Thoracic aorta (tissue), 2 donors: Measurements from ENCODE around the gene MCCD1. TPM values are rescaled to one million over a fixed set of nuclear protein-coding genes. Genes with fewer than 3 reads are reported as not detected.
A peak's percentile ranks its signal among the peaks of the same experiment; 100 is the strongest.
"Not testable (repeated sequence)": the region's sequence is repeated elsewhere in the genome, so short reads cannot be mapped to it uniquely, and the experiment has no call there.

Experiments used
- ATAC-seq: fragments of 150-250 bp; one replicate; pipeline ENCODE4 v1.8.0; 2017; ENCODE audit warnings: low read depth; ENCODE audit not compliant: insufficient number of reproducible peaks, low FRiP score
- DNase-seq: peaks from one replicate; pipeline ENCODE4 v3.0.0-alpha.2; 2020; ENCODE audit warnings: low spot score
- H3K27ac ChIP-seq, 2 donors: fragments of 200-600 bp; sonication (generic); 1 replicate in 1 of 2; 2 replicates in 1 of 2; pipeline ENCODE4 v1.5.1; 2016; ENCODE audit warnings: mild to moderate bottlenecking in 2 of 2, moderate library complexity in 2 of 2
- H3K27me3 ChIP-seq: fragments of 200-600 bp; sonication (generic); replicated peaks from 2 replicates; pipeline ENCODE4 v1.6.0; 2016; ENCODE audit warnings: mild to moderate bottlenecking; ENCODE audit not compliant: insufficient read depth
- H3K36me3 ChIP-seq: fragments of 200-600 bp; sonication (generic); one replicate; pipeline ENCODE4 v1.5.1; 2016
- H3K4me1 ChIP-seq, 2 donors: fragments of 200-600 bp; sonication (generic); 1 replicate in 1 of 2; 2 replicates in 1 of 2; pipeline versions ENCODE4 v1.5.1 to v1.6.0; 2016; ENCODE audit warnings: low read depth in 2 of 2, mild to moderate bottlenecking in 1 of 2; ENCODE audit not compliant: control insufficient read depth in 1 of 2
- H3K4me3 ChIP-seq: fragments of 200-600 bp; sonication (generic); 2 replicates; pipeline ENCODE4 v1.5.1; 2016; ENCODE audit warnings: mild to moderate bottlenecking
- H3K9me3 ChIP-seq: fragments of 200-600 bp; sonication (generic); 2 replicates; pipeline ENCODE4 v1.5.1; 2016
- CTCF ChIP-seq: fragments of 200-600 bp; sonication (generic); IDR thresholded peaks from one replicate; pipeline ENCODE4 v1.5.1; 2019; ENCODE audit warnings: antibody characterized with exemption
- total RNA-seq, 2 donors: library from RNA; depleted of rRNA; stranded (reverse); fragments of >200 nt; gene quantifications; one replicate each; pipeline versions ENCODE4 v1.1.0 to v1.2.3, GENCODE V29; 2016

MCCD1 gene
- total RNA-seq, 2 donors from 2014 or later: not detected

- no peak for TF ChIP-seq CTCF
- ATAC-seq: no peak
- H3K27ac ChIP-seq: no peak overlapping the region
- H3K4me1 ChIP-seq: no peaks in the 10 kb centered on the region
- no peak overlapping the region for H3K4me3 ChIP-seq
- DNase-seq: no peak
- no peaks in the 10 kb centered on the region for H3K9me3 ChIP-seq
- H3K27me3 ChIP-seq: no peaks in the 10 kb centered on the region
- no peaks in the 10 kb centered on the region for H3K36me3 ChIP-seq
Measured at GRCh38 chr6:31485055-31485454, 43.7 kb upstream of the MCCD1 start.

- H3K9me3 ChIP-seq, H3K27ac ChIP-seq, ATAC-seq, H3K27me3 ChIP-seq, H3K4me1 ChIP-seq, H3K4me3 ChIP-seq, H3K36me3 ChIP-seq, DNase-seq: not testable (repeated sequence)
Measured at GRCh38 chr6:31486065-31486837, 42.5 kb upstream of the MCCD1 start.

- DNase-seq, H3K4me3 ChIP-seq, H3K27me3 ChIP-seq, H3K9me3 ChIP-seq, H3K36me3 ChIP-seq, H3K27ac ChIP-seq, ATAC-seq, H3K4me1 ChIP-seq: not testable (repeated sequence)
Measured at GRCh38 chr6:31487674-31488073, 41.1 kb upstream of the MCCD1 start.

GRCh38 chr6:31489086-31489485 lies 39.7 kb upstream of the MCCD1 start:
- H3K4me3 ChIP-seq: no peak overlapping the region
- H3K27me3 ChIP-seq: no peaks in the 10 kb centered on the region
- no peak for DNase-seq
- TF ChIP-seq CTCF: no peak
- no peaks in the 10 kb centered on the region for H3K4me1 ChIP-seq
- no peak overlapping the region for H3K27ac ChIP-seq
- ATAC-seq: no peak
- H3K9me3 ChIP-seq: no peaks in the 10 kb centered on the region
- H3K36me3 ChIP-seq: no peaks in the 10 kb centered on the region

GRCh38 chr6:31490115-31490873 lies 38.5 kb upstream of the MCCD1 start:
- no peaks in the 10 kb centered on the region for H3K4me1 ChIP-seq
- DNase-seq: no peak
- H3K27ac ChIP-seq: no peak overlapping the region
- no peak for ATAC-seq
- no peak for TF ChIP-seq CTCF
- H3K4me3 ChIP-seq: no peak overlapping the region
- no peaks in the 10 kb centered on the region for H3K36me3 ChIP-seq
- H3K9me3 ChIP-seq: no peaks in the 10 kb centered on the region
- no peaks in the 10 kb centered on the region for H3K27me3 ChIP-seq

- H3K27me3 ChIP-seq, ATAC-seq, DNase-seq, H3K27ac ChIP-seq, H3K9me3 ChIP-seq, H3K36me3 ChIP-seq: not testable (repeated sequence)
- peaks cover 2 to 18% of the 10 kb centered on the region in 2 donors for H3K4me1 ChIP-seq
- H3K4me3 ChIP-seq: peak overlapping the region; percentile 79
Measured at GRCh38 chr6:31493550-31493874, 35.2 kb upstream of the MCCD1 start.
